Gastroesophageal sphincter (tissue), 3 donors: ENCODE results near the gene ATP10A.

Experiments
- CTCF ChIP-seq, 4 experiments: fragments of 200-600 bp in 2 of 4; fragments of 450-650 bp in 2 of 4; sonication (generic) in 1 of 4; IDR thresholded peaks; one replicate each; pipeline ENCODE4 v1.5.1; 2017 to 2019; ENCODE audit warnings: antibody characterized with exemption in 4 of 4, mild to moderate bottlenecking in 2 of 4, moderate library complexity in 2 of 4
- EP300 ChIP-seq: sonication (generic); formaldehyde crosslinking; IDR thresholded peaks from one replicate; pipeline ENCODE4 v1.6.1; 2017; ENCODE audit warnings: antibody characterized with exemption, mild to moderate bottlenecking
- POLR2A ChIP-seq, 2 donors: fragments of 450-650 bp; IDR thresholded peaks; one replicate each; pipeline ENCODE4 v1.6.1; 2017; ENCODE audit warnings: antibody characterized with exemption in 2 of 2, mild to moderate bottlenecking in 2 of 2, moderate library complexity in 1 of 2
- POLR2AphosphoS5 ChIP-seq: sonication (generic); formaldehyde crosslinking; IDR thresholded peaks from one replicate; pipeline ENCODE4 v1.6.1; 2017; ENCODE audit warnings: antibody characterized with exemption

GRCh38 chr15:25862472-25863110 lies 536 bp downstream of the ATP10A start:
- TF ChIP-seq CTCF (IDR thresholded peaks at IDR 0.05): peak in 1 of 4 experiments; percentile 27
- TF ChIP-seq EP300: no peak
- no peak for TF ChIP-seq POLR2AphosphoS5
- TF ChIP-seq POLR2A (IDR thresholded peaks at IDR 0.05): peak; percentile 6
